HG03575 (cell line): ENCODE data around the gene SHISA2.
"Not testable (repeated sequence)": the region's sequence is repeated elsewhere in the genome, so short reads cannot be mapped to it uniquely, and the experiment has no call there.

ENCODE experiments used
- ATAC-seq: cut with Tn5 transposase; IDR thresholded peaks from one replicate; pipeline ENCODE4 v1.9.1; 2021; ENCODE audit not compliant: unreplicated experiment, insufficient number of reproducible peaks, low FRiP score; ENCODE audit errors: extremely low read depth

The SHISA2 gene

DNA sequence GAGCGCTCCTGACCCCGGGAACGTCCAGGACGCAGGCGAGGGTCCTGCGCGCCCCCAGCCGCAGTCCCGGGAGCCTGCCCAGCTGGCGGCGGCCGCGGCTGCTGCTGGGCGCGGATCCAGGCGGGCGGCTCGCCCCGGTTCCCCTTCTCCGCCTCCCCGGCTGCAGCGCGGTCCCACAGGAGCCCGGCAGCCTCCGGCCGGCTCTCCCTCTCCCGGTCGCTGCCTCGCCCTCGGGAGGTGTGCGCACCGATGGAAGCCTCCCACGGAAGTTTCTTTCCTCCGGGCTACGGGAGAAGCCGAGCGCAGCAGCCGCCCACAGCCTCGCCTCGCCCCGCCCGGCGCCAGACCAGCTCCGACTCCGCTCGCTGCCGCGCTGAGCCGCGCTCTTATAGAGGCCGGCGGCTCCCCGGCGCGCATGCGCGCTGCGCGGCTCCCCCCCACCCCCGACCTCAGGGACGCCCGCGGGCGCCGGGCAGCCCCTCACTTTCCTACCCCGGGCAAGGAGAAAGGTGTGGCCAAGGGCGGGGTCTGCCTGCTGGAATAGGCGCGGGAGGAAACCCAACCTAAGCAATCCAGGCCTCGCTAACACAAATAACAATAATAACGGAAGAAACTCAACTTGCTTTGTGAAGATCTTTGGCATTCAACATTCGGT, at the start of gene SHISA2:
Gene SHISA2, minus strand, starts transcription at position 360 of the 655 bp plus-strand sequence. CDS start 1,041 bp downstream, outside the sequence.
- no peak for ATAC-seq

GRCh38 chr13:26095846-26096610, 44.2 kb upstream of the SHISA2 start:
- ATAC-seq = no peak

DNA sequence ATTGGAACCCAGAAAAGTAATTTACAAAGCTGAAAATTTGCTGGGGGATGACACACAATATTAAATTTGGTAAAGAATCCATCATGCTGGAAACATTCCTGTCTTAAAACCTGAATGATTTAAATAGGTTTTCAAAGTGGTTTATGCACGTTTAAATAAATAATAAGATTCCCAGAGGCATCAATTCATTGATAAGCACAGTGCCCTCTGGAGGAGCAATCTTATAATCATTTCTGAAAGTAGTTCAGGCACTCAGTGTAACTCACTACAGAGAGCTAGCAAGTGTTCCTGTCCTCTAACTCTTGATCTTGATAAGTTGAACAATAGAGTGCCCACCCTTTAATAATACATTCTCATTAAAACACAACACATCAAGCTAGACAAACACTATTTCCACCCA, 43.5 kb upstream of the SHISA2 start:
- ATAC-seq = no peak

- ATAC-seq = not testable (repeated sequence)
These were observed 25.0 kb upstream of the SHISA2 start for GRCh38 chr13:26076821-26077220.

DNA sequence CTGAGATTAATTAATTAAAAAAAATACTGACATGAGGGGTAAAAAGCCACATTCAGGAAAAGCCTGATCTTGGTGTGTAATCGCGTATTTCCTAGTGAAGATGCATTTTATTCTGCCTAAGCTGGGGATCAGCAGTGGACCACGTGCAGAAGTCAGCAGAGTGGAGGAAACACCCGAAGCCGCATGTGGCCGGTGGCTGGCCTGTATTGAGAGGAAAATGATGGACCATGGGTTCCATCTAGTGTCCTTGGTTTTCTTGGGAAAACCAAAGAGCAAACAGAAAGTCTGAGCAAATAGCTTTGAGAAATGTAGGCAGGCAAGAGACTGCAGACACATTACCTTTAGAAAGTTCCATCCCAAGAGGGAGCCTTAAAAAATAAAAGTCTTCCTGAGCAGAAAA, 23.7 kb upstream of the SHISA2 start:
- no peak for ATAC-seq

GRCh38 chr13:26074706-26075105, 22.9 kb upstream of the SHISA2 start:
- ATAC-seq = no peak

DNA sequence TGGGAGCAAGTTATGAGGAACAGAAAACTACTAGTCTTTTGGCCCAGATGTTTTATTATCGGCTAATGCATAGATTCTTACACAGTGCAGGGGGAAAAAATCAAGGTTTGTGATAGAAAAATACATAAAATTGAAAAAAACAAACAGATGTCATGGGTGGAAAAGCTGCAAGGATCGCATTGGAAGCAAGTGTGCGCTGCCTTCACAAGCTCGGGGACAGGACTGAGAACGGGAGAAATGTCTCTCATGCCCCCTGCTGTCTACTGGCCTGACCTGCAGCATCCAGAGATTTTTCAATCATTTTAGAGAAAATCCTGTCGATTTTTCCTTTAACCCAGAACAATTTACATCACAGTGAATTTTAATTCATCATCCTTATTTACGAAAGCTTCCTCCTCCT, 20.5 kb upstream of the SHISA2 start:
- not testable (repeated sequence) for ATAC-seq

- no peak for ATAC-seq
These were observed 19.9 kb upstream of the SHISA2 start for GRCh38 chr13:26071691-26072090.

- not testable (repeated sequence) for ATAC-seq
These were observed 17.8 kb upstream of the SHISA2 start for GRCh38 chr13:26069642-26070041.

DNA sequence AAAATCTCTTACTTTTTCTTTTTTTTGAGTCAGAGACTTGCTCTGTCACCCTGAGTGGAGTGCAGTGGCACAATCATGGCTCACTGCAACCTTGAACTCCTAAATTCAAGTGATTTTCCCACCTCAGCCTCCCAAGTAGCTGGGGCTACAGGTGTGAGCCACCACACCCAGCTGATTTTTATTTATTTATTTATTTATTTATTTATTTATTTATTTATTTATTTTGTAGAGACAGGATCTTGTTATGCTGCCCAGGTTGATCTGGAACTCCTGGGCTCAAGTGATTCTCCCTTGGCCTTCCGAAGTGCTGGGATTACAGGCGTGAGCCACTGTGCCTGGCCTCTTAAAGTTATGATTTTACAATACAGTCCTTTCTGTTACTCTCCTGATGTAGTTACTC, 16.6 kb upstream of the SHISA2 start:
- not testable (repeated sequence) for ATAC-seq

DNA sequence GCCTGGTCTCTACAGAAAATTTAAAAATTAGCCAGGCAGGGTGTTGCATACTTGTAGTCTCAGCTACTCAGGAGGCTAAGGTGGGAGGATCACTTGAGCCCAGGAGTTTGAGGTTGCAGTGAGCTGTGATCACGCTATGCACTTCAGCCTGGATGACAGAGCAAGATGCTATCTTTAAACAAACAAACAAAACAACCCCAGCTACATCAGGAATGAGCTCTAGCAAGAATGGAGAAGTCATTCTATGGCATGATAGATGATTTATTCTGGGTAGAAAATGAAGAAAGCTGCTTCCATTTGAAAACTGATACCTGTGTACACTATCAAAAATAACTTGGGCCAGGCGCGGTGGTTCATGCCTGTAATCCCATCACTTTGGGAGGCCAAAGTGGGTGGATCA, 15.8 kb upstream of the SHISA2 start:
- no peak for ATAC-seq

DNA sequence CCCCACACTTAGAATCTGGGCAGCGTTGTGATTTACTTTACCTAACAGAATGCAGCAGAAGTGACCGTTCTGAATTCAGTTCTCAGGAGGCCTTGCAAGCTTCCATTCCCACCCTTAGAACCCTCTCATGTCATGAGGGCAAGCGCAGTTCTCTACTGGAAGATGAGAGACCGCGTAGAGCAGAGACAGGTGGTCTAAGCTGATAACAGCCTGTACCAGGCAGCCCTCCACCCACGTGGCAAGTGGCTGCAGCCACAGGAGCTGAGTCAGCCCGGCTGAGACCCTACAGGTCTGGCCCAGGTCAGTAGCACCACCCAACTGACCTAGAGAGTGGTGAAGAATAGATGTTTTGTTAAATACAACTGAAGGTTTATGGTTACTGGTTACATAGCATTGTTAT, 14.7 kb upstream of the SHISA2 start:
- ATAC-seq = not testable (repeated sequence)

GRCh38 chr13:26062853-26063444, 11.1 kb upstream of the SHISA2 start:
- ATAC-seq = no peak

- ATAC-seq = no peak
These were observed 10.1 kb upstream of the SHISA2 start for GRCh38 chr13:26061947-26062346.

DNA sequence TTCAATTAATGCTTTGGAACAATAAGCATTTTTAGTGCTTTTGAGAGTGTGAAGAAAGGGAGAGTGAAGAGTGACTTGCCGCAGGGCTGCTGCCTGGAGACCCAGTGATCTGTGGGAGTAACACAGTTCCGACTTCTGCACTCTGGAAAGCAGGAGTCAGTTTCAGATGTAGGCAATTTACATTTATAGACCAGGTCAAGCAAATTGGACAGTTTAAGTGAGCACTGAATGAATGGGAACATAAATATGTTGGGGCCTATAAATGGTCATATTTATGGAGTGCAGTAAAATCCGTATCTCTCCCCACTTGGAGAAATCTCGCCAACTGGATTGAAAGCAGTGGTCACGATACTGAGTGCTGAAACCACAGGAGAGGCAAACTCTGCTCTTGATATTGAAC, 9.4 kb upstream of the SHISA2 start:
- ATAC-seq = no peak

- ATAC-seq = no peak
These were observed 8.5 kb upstream of the SHISA2 start for GRCh38 chr13:26060357-26060756.

DNA sequence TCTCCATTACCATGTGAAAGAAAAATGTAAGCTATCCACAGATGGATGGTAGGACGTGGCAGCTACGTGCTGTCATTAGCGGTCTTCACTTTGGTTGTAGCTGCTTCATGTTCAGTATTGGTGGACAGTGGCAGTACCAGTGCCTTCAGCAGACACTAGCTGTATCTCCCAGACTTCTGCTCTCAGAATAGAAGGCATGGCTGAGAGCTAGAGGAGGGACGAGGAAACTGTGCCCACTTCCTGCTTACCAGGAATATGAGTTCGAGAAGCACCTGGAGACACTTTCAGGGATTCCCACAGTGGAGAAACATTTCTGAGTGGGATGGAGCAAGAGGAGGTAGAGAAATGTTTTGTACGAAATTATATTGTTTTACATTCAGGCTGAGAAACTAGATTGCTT, 6.9 kb upstream of the SHISA2 start:
- ATAC-seq = no peak

DNA sequence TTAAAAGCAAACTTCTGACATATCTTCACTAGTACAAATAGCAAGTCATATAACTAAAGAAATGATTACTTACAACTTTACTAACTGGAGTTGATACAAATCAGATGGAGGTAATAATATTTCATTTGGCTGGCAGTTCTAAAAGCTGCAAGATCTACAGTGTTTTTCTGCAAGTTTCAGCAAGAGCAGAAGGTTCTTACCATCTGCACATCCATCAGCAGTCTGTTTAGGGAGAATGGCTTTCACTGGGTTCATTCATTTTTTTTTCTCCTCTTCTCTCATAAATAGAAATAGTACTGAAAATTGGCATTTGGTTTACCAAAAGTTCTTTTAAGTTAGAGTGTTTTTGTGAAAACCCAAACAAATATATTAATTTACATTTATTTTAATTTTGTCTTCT, 3.1 kb upstream of the SHISA2 start:
- ATAC-seq = no peak

DNA sequence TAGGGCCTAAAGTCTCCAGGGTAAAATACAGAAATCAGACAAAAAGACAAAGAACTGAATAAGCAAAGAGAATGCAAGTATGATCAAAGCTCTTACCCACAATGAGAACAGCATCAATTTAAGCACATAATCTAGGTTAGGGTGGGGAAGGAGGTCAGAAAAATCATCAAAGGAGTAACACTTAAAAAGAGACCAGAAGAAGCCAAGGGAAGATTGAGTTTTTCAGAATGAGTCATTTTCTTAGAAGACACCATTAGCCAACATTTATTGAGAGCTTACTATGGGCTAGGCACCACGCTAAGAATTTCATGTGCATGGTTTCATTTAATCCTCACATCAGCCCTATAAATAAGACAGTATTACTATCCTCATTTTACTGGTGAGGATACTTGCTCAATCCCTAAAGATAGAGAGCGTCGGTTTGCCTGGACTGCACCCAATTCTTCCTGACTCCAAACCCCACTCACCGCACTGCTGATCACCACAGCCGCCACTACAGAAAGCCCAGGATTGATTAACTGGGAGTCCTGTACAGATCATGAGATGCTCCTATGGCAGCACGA, 1.7 kb upstream of the SHISA2 start:
- no peak for ATAC-seq

DNA sequence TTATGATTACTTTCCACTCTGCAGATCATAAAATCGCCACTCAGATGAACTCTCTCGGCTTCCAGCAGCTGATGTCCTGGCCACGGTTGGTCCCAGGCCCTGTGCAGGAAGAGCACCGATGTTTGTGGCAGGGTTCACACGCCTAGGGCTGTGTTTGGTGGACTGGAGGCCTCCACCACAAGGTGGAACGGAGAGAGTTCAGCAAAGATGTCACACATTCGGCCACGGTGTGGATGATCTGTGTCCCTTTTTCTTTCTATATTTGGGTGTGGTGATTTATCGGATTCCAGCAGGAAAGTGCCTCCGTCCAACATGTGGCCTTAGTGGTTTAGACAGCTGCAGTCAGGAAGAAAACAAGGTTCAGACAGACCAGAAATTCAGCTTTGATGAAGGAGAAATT, 521 bp upstream of the SHISA2 start:
- no peak for ATAC-seq
